Measurements from ENCODE around the gene AIRE. TPM values are rescaled to one million over a fixed set of nuclear protein-coding genes. Genes with fewer than 3 reads are reported as not detected.

The AIRE gene
- polyA plus RNA-seq, 1 donor from 2014 or later = not detected

- H2AFZ ChIP-seq (ENCODE audit: low read depth, low read length) = no peak overlapping the region
- H3K9ac ChIP-seq (ENCODE audit: low read length) = no peak overlapping the region
- no peaks in the 10 kb centered on the region for H3K36me3 ChIP-seq (ENCODE audit: insufficient read depth, low read length)
- no peak overlapping the region for H3K4me2 ChIP-seq (ENCODE audit: low read length)
- H4K20me1 ChIP-seq (ENCODE audit: insufficient read depth) = no peaks in the 10 kb centered on the region
- H3K27me3 ChIP-seq (ENCODE audit: insufficient read depth, low read depth, low read length) = no peaks in the 10 kb centered on the region
- no peak overlapping the region for H3K27ac ChIP-seq (ENCODE audit: low read length)
- H3K79me2 ChIP-seq (replicated peaks; ENCODE audit: insufficient read depth, low read length) = no peaks in the 10 kb centered on the region
- no peaks in the 10 kb centered on the region for H3K9me3 ChIP-seq (ENCODE audit: low read length)
- no peak overlapping the region for H3K4me3 ChIP-seq (ENCODE audit: low read length)
- no peaks in the 10 kb centered on the region for H3K9me2 ChIP-seq (ENCODE audit: insufficient read depth, low read length)
- TF ChIP-seq POLR2AphosphoS5 (IDR thresholded peaks at IDR 0.05) (no peak), MXI1 (conservative IDR thresholded peaks at IDR 0.05; ENCODE audit: poor library complexity, severe bottlenecking) (no peak), RAD21 (conservative IDR thresholded peaks at IDR 0.05) (no peak), TAF1 (IDR thresholded peaks at IDR 0.05; ENCODE audit: low read depth) (no peak), CTCF (IDR thresholded peaks at IDR 0.05; ENCODE audit: poor library complexity, severe bottlenecking) (no peak), REST (IDR thresholded peaks at IDR 0.05; ENCODE audit: borderline replicate concordance) (no peak), EZH2 (IDR thresholded peaks at IDR 0.05; ENCODE audit: borderline replicate concordance, insufficient read depth, low read length, poor library complexity, severe bottlenecking) (no peak), EP300 (conservative IDR thresholded peaks at IDR 0.05; ENCODE audit: poor library complexity, severe bottlenecking) (no peak), SMC3 (conservative IDR thresholded peaks at IDR 0.05; ENCODE audit: poor library complexity) (no peak)
- no peaks in the 10 kb centered on the region for H3F3A ChIP-seq (ENCODE audit: insufficient read depth, low read length, poor library complexity, severe bottlenecking)
Observed at GRCh38 chr21:44306936-44307704, 21.4 kb downstream of the AIRE start.

- H3K36me3 ChIP-seq (ENCODE audit: insufficient read depth, low read length) = no peaks in the 10 kb centered on the region
Observed at GRCh38 chr21:44310628-44311507, 25.2 kb downstream of the AIRE start.

More at GRCh38 chr21:44310628-44311507, 25.2 kb downstream of the AIRE start:
- Histone ChIP-seq H4K20me1 (ENCODE audit: insufficient read depth) (no peaks in the 10 kb centered on the region), H3K9me3 (ENCODE audit: low read length) (no peaks in the 10 kb centered on the region), H3K9me2 (ENCODE audit: insufficient read depth, low read length) (no peaks in the 10 kb centered on the region), H3K4me2 (ENCODE audit: low read length) (no peak overlapping the region), H3K79me2 (replicated peaks; ENCODE audit: insufficient read depth, low read length) (no peaks in the 10 kb centered on the region), H3K27ac (ENCODE audit: low read length) (no peak overlapping the region), H2AFZ (ENCODE audit: low read depth, low read length) (no peak overlapping the region), H3K4me3 (ENCODE audit: low read length) (no peak overlapping the region), H3F3A (ENCODE audit: insufficient read depth, low read length, poor library complexity, severe bottlenecking) (no peaks in the 10 kb centered on the region), H3K27me3 (ENCODE audit: insufficient read depth, low read depth, low read length) (no peaks in the 10 kb centered on the region), H3K9ac (ENCODE audit: low read length) (no peak overlapping the region)
- TF ChIP-seq POLR2AphosphoS5 (IDR thresholded peaks at IDR 0.05) = no peak
- no peak for TF ChIP-seq EP300 (conservative IDR thresholded peaks at IDR 0.05; ENCODE audit: poor library complexity, severe bottlenecking)
- no peak for TF ChIP-seq EZH2 (IDR thresholded peaks at IDR 0.05; ENCODE audit: borderline replicate concordance, insufficient read depth, low read length, poor library complexity, severe bottlenecking)
- TF ChIP-seq RAD21 (conservative IDR thresholded peaks at IDR 0.05) = no peak
- TF ChIP-seq REST (IDR thresholded peaks at IDR 0.05; ENCODE audit: borderline replicate concordance) = no peak
- no peak for TF ChIP-seq SMC3 (conservative IDR thresholded peaks at IDR 0.05; ENCODE audit: poor library complexity)
- no peak for TF ChIP-seq MXI1 (conservative IDR thresholded peaks at IDR 0.05; ENCODE audit: poor library complexity, severe bottlenecking)
- no peak for TF ChIP-seq CTCF (IDR thresholded peaks at IDR 0.05; ENCODE audit: poor library complexity, severe bottlenecking)
- no peak for TF ChIP-seq TAF1 (IDR thresholded peaks at IDR 0.05; ENCODE audit: low read depth)
